T-helper 22 cell (primary cell): ENCODE data around the gene PLA2G4E.

ENCODE experiments used
- DNase-seq: peaks from one replicate; pipeline ENCODE4 v3.0.0-alpha.2; 2020; ENCODE audit warnings: low read depth

The PLA2G4E gene

DNA sequence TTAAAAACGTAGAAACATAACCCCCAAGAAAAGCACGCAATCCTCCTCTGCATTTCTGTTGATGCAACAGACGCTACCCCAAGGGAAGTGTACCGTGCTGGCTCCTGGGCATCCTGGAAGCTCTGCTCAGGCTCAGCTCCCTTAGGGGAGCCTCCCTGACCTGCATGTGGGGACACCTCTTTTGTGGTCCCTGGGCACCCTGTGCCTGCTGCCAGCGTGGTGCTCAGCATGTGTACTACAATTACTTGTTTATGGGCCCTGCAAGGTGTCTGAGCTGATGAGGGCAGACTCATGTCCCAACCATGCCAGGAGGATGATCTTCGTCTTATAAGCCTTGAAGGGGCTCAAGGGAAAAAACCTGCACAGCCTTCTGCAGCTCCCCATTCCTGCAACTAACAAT is 66.8 kb downstream of the PLA2G4E start:
- no peak for DNase-seq

DNA sequence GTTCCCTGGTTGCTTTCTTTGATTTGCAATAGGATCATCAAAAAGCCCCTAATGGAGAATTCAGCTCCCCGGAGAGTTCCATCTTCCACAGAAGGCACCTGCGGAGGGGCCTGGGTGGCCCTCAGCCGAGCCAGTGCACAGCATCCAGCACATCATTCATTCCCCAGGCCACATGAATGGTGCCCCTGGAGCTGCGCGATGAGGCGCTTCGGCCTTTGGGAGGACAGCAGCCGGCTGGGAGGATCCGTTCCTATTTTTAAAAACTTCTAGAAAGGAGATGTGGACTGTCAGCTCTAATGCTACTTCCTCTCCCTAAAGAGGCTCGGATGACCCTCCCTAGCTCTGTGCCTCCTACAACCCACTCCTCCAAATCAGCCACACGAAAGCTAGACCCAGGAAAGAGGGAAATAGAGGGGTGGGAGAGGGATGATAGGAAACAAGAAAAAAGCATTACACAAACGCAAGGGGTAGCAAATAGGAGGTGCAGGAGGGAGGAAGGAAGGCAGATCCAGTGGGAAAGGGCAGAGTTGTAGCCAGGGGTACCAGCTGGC is 68.8 kb downstream of the PLA2G4E start:
- DNase-seq = no peak

DNA sequence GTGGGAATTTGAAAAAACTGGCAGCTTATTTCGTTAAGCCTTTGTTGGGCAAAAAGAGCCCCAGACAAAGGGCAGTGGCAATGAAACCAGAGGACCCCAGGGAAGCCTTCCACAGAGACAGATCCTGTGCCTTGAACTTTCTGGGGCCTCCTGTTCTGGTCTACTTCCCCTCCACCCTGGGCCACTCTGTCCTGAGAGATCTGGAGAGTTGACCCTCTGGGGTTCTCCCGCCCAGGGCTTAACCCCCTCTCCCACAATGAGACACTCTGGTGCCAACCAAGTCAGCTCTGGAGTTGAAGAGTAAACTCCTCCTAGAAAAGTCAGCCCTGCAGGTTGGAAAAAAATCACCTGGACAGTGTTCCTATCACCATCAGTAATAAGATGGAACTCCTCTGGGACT is 69.3 kb downstream of the PLA2G4E start:
- no peak for DNase-seq

DNA sequence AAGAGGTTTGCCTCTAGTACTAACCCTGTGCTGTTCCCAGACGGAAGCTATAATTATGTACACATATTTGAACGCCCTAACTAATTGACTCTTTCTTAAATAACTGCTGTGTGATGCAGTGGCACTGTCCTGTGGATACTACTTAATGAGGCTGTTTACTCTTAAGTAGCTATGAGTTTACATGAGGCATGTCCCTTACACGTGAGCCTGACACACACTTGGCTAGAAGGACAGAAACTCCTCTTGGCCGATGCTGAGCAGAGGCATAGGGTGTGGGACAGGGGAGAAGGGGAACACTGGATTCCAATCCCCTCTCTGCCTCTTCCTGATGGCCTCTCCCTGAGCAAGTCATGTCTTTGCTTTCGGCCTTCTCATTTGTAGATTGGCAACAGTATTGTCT is 70.4 kb downstream of the PLA2G4E start:
- DNase-seq = no peak

DNA sequence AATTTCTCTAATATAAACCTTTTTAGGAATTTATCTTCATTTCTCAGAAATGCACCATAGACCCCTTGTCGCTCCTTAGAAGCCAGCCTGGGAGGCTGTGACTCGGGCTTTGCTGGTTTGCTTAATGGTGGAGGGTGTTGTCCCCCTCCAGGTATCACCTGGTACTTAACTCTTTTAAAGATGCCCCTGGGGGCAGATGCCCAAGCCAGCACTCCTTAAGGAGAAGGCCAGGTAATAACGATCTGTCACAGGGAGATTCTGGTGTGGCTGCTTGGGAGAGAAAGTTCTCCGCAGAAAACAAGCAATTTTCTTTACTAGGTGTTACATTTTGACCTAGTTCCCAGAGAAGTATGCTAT is 70.7 kb downstream of the PLA2G4E start:
- no peak for DNase-seq

DNA sequence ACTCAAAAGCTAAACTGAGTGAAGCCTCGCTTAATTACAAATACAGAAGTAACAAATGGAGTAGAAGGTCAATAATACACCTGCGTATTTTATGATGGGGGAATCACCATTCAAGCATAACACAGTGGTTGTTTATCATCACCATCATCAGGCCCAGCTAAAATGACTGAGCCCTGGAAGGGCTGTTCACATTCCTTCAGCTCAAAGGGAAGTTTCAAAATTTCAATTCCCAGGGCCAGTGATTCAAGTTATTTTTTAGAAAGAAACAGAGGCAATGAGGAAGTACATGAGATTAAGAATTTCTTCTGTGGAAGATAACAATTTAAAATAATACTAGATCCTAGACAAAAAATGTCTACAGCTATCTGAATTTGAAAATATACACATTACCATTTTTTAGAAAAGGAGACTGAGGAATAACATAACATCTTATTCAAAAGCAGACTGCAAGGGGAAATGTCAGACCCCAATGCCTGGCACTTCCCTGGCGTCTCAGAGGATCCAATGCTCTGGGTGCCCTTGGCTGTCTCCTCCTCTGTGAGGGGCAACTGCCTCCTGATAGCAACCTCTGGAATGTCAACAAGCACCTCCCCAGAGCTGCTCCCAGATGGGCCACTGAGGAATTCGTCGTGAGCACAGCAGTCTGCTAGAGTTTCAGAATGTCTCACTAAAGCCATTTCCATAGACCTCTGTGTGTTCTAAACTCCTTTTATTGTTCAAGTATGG is 71.3 kb downstream of the PLA2G4E start:
- no peak for DNase-seq

DNA sequence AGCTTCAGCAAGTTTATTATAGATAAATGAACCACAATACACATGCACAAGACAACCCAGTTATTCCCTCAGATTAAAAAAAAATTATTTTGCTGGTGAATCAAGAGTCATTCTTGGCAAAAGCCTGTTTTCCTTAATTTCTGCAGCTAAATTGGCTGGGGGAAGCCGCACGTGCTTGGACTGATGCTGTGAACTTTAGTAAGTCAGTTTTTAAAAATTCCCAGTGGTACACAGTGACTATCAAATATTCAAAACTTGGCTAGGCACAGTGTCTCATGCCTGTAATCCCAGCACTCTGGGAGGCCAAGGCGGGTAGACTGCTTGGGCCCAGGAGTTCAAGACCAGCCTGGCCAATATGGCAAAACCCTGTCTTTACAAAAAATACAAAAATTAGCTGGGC is 72.4 kb downstream of the PLA2G4E start:
- DNase-seq = no peak

DNA sequence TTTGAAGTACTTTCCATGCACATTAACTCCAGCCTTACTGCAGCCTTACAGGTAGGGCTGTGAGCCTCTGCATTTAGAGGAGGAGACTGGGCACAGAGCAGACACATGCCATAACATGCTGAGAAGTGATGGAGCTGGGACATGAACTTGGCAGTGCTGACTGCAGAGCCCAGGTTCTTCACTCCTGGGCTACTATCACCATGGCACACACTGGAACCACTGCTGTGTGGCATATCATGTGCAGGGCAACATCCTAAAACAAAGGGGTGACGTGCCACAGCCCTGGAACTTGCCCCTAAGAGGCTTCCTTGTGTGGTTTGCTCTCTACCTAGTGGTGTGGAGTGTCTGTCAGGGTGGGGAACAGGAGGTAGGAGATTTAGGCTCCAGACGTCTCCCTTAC is 73.9 kb downstream of the PLA2G4E start:
- DNase-seq = no peak

DNA sequence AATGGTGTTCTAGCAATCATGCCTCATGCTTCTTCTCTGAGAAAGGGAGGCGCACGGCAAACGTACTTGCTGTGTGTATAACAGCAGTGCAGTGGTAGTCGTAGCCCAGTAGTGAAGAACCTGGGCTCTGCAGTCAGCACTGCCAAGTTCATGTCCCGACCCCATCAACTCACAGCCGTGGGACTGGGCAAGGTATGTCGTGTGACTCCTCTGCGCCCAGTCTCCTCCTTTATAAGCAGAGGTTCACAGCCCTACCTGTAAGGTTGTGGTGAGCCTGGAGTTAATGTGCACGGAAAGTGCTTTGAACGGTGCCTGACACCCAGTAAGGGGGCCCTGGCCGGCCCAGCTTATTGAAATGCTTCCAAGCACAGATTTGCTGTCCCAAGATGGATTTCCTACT is 75.1 kb downstream of the PLA2G4E start:
- no peak for DNase-seq

DNA sequence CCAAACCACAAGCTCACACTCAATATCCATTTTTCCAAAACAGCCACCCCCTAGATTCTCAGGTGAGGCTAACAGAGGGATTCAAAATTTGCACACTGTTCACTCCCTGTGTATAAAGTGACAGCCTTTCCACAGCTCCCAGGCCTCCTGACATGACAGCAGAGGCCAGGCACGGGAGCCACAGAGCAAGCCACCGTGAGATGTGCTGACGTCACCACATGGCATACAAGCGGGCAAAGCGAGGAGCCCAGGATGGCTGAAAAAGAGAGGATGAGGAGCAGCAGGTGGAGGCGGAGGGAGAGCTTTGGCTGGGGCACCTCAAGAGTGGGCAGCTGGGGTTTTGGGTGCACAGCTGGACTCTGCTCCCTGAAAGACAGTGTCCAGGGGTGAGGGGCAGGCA is 75.6 kb downstream of the PLA2G4E start:
- DNase-seq = no peak

DNA sequence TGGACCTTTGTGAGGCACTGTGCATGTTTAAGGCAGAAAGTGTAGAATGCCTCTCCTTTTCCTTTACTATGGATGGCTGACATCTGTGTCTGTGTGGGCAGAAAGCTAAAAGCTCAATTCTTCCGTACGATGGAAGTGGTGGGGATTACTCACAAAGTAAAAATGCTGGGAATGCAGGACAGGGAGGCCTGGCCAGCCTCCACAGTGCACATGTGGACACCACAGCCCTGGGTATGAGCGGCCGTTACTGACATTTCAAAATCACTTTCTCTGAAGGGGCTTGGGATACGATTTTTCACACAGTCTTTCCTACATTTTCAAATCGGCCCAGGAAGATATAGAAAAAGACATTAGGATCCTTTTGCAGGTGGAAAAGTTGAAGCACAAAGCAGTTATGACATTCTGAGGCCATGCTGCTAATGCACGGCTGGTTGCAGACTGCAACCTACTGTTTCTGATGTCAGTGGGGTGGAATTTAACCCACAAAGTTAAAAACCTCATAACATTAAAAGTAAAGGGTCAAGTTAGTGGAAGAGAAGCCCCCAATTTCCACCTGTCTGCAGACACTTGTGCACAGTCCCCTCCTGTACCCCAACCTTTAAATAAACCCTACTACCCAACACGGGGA is 76.4 kb downstream of the PLA2G4E start:
- no peak for DNase-seq

DNA sequence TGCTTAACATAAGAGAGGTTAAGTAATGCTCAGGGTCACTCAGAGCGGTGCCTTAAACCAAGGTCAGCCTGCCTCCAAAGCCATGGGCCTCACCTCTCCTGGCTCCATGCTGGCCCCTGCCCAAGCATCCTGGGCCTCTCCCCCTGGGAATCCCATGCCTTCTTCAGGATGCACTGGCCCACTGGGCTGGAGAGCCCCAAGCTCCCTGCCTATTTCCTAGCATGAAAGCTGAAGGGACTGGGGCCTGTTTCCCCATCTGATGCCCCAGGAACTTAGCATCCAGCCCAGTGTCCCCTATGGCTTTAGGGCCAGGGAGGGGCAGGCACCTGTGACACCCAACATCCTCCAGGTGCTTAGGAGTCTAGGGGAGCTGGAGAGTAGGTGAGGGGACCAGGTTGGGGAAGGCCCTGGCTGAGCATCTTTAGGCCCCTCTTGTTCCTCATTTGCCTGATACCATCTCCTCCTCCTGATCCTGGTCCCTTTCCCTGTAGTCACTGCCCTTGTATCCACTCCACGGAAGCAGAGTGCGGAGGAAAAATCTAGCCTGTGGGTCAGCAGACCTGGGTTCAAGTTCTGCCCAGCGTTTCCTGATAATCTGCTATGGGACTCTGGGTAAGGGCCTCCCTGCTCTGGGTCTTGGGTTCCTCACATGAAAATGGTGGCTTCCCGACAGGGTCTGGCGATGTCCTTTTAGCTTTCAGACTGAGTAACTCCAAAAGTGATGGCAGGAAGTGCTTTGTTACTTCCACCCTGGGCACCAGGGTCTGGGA is 77.1 kb downstream of the PLA2G4E start:
- no peak for DNase-seq

DNA sequence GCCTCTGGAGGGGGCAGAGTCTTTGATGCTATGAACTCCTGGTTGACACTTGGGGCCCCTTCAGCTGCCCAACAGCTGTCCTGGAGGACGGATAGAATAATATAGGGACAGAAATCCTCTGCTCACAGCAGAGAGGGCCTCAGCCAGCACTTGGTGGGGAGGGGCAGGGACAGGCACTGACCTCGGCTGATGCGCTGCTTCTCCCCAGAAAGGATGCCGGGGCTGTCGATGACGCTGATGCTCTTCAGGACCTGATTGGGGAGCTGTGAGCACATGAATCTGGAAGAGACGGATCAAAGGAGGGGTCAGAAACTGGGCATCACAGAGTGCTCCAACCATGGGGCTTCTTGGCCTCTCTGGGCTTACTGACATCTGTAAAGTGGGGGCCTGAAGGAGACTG is 78.0 kb downstream of the PLA2G4E start:
- DNase-seq = no peak

DNA sequence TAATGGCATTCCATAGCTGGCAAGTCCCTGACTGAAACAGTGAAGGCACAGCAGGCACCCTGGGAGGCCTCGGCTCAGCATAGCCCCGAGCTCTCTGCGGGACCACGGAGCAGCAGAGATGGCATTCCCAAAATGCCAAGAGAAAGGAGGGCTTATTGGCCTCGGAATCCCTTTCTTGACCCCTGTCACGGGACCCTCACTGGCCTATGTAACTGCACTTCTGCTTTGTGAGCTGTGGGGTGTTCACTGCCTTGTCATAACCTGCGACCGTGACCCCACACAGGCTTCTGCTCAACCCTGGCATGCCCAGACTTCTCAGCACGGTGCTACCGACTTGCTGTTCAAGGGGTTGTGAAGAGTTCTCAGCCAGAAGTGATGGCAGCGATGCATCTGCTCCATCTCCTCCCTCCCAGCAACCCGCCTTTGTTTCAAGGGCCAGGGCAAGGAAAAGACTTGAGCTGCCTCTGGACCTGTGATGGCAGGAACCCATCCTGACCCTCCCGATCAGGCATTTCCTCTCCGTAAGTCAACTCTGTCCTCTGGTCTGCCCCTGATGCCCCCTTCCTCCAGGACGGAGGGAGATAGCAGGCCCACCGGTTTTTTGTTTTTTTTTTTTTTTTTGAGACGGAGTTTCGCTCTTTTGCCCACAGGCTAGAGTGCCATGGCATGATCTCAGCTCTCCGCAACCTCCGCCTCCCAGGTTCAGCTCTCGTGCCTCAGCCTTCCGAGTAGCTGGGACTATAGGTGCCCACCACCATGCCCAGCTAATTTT is 79.0 kb downstream of the PLA2G4E start:
- DNase-seq = no peak

DNA sequence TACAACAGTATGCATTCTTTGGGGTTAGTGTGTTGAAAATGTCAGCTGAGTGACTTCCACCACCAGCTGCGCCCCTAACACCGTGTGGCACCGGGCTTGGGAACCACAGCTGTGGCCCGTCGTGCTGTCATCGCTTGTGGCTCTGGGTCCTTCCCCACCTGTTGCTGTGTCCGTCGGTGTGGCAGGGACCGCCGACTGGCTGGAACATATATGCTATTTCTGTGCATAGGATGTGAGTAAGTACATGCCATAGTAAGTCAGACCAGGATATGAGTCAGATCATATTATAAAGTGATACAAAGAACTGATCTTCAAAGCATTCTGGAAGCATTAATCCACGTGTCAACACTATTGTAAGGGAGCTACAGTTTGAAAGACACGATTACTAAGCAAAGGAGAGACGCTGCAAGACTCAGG is 80.4 kb downstream of the PLA2G4E start:
- DNase-seq = peak; percentile 60

DNA sequence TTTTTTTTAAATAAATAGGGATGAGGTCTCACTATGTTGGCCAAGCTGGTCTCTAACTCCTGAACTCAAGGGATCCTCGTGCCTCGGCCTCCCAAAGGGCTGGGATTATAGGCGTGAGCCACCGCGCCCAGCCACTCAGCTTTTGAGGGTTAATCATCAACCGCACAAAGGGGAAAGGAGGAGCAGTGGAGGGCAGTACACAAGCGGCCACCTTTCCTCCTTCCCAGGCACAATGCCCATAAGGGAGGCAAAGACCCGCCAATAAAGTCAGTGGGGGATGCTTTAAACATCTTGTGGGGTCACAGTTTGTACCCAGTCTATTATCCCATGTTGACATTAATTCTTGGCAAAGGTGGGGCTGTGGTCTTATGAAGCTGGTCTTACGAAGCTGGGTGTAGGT is 80.9 kb downstream of the PLA2G4E start:
- no peak for DNase-seq

DNA sequence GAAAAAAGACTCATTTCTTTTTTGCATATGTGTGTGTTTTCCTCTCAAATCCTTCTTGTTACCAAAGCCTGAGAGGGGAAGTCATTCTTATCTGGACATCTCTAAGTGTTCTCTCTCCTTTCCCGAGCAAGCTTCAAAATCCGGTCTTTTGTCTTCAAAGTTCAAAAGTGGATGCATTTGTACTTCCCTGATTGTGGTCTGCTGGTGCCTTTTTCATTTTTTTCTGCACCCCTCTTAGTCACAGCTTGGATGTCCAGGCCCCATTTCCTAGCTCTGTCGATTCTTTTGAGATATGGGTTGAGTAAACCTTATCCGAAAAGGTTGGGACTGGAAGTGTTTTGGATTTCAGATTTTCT is 83.3 kb downstream of the PLA2G4E start:
- DNase-seq = peak; percentile 17

DNA sequence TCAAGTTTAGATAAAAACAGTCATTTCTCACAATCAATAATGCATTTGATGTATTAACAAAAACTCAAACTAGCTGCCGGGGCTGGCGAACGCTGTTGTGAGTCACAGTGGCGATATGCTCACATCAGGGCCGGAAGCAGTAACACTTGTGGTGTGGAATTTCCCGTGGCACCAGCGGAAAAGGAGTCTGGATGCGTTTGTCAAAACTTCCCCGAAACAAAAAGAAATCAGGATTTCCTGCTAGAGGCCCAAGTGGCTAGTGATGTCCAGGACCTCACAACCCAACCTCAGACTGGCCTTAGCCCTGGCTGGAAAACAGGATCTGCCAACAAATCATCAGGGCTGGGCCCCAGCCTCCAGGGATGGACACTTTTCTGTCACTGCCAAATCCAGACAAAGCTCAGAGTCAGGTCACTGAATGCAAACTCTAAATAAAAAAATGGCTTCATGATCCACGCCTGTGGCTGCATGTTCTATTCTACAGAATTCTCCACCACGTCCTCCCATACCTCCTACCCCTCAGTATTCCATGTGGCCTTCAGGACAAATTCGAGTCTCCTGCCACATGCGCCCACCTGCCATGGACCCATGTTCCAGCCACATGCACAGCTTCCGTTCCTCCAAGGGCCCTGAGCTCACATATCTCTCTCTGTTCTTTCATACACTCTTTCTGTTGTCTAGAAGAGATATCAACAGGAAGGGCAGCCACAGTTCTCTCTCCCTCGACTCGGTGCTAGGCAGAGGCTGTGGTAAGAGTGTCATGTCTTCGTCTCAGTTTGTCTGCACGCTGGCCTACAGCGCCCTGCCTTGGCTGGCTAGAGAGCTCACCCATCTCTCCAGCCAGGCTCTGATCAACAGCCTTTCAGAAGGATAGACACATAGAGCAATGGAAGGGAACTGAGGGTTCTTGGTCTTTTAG is 83.9 kb downstream of the PLA2G4E start:
- DNase-seq = peak; percentile 85

DNA sequence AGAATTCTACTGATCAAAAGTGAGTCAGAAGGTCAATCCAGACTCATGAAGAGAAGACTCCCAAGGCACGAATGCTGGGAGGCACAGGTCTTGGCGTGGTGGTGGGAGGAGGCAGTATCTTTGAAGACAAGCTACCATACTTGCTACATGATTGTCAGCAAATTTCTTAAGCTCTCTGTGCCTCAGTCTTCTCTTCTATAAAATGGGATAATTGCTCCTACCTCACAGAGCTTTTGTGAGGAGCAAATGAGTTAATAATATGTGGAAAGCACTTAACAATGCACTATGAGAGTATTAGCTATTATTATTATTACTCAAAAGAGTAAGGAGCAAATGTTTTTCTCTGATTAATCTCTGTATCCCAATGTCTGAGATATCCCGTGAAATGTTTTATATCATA is 84.7 kb downstream of the PLA2G4E start:
- DNase-seq = no peak

DNA sequence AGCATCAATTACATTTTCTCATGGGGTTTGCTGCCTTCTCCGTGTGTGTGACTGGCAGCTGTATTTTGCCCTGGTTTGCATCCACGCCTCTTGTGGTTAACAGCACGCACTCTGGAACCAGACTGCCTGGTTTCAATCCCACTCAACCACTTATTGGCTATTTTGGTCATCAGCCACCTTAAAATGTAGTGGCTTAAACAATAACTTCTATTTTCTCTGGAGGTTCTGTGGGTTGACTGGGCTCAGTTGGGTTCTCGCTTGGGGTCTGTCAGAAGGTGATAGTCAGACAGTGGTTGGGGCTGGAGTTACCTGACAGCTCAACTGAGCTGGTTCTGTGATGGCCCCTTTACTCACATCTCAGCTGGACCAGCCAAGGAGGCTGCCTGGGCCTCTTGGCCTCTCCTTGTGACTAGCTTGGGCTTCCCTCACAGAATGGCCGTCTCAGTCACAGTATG is 85.2 kb downstream of the PLA2G4E start:
- DNase-seq = no peak

DNA sequence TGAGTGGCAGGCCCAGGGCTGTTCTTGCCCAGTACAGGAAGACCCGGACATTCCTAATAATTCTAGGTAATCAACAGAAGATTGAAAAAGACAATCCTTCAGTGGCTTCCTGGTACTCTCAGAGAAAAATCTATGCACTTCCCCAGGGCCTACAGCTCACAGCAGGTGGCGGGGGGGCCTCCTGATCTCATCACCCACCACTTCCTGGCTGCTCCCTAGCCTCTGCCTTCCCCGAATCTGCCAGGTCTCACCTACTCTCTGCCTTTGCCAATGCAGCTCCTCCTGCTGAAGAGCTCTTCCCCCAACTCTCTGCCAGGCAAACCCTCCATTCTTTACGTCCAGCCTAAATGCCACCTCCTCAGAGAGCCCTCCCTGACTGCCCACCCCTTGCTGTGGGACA is 86.0 kb downstream of the PLA2G4E start:
- DNase-seq = peak; percentile 77
